ENCODE results near the gene SPATA3. TPM values are rescaled to one million over a fixed set of nuclear protein-coding genes. Genes with fewer than 3 reads are reported as not detected.

Gene SPATA3
- total RNA-seq, 2 experiments from 2014 or later: 1.1 to 1.3 TPM

GRCh38 chr2:231039294-231039664 lies 43.4 kb downstream of the SPATA3 start:
- ATAC-seq: no peak
- DNase-seq: no peak
- CTCF ChIA-PET: interaction anchor here (0.7 to 2.9 kb wide), 4 partner anchors 11 to 206 kb away, joined by 3 to 14 read pairs (median 4); partner anchors contain the start of gene PSMD1
- no peaks in the 10 kb centered on the region for H3K9me3 Mint-ChIP-seq (ENCODE audit: low read depth)
- H3K27ac Mint-ChIP-seq: no peak overlapping the region
- no peak overlapping the region for H3K4me3 Mint-ChIP-seq
- peaks cover 45% of the 10 kb centered on the region for H3K27me3 Mint-ChIP-seq
- intact Hi-C loops (cut with DNase I, micrococcal nuclease): no loop called here
- H3K4me1 Mint-ChIP-seq: no peaks in the 10 kb centered on the region
- H3K36me3 Mint-ChIP-seq (ENCODE audit: low read depth): no peaks in the 10 kb centered on the region
- POLR2A ChIA-PET: no interaction called here

DNA sequence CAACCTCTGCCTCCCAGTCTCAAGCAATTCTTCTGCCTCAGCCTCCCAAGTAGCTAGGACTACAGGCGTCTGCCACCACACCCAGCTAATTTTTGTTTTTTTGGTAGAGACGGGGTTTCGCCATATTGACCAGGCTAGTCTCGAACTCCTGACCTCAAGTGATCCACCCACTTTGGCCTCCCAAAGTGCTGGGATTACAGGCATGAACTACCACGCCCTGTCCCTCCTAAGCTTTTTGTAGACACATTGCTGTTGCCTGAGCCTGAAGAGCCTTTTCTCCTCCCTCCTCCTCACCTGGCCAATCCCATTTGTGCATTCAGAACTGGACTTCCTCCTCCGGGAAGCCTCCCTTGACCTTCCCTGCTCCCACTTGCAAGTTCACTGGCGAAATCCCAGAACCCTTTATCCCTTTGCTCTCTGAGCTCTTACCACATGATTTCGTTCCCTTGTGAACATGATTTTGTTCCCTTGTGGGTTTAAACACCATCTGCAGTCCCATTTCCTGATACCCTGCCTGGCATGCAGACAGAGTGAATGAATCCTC lies 44.0 kb downstream of the SPATA3 start:
- Mint-ChIP-seq H3K27me3 (peaks cover 45% of the 10 kb centered on the region), H3K4me1 (no peaks in the 10 kb centered on the region), H3K4me3 (no peak overlapping the region), H3K9me3 (ENCODE audit: low read depth) (no peaks in the 10 kb centered on the region), H3K27ac (no peak overlapping the region), H3K36me3 (ENCODE audit: low read depth) (no peaks in the 10 kb centered on the region)
- CTCF ChIA-PET: interaction anchor here (2.9 kb wide), 1 partner anchor 13 kb away, joined by 14 read pairs; no protein-coding TSS in a partner anchor
- ATAC-seq (no peak), DNase-seq (no peak)
- intact Hi-C loops (cut with DNase I, micrococcal nuclease): no loop called here
- POLR2A ChIA-PET: no interaction called here

GRCh38 chr2:231041061-231041689 lies 45.3 kb downstream of the SPATA3 start:
- intact Hi-C loops (cut with DNase I, micrococcal nuclease): no loop called here
- H3K27me3 Mint-ChIP-seq: peaks cover 40% of the 10 kb centered on the region
- H3K27ac Mint-ChIP-seq: no peak overlapping the region
- no peak overlapping the region for H3K4me3 Mint-ChIP-seq
- H3K4me1 Mint-ChIP-seq: no peaks in the 10 kb centered on the region
- ChIA-PET CTCF (interaction anchor here (2.9 kb wide), 1 partner anchor 12 kb away, joined by 14 read pairs; no protein-coding TSS in a partner anchor), POLR2A (no interaction called here)
- ATAC-seq (no peak), DNase-seq (no peak)
- no peaks in the 10 kb centered on the region for H3K9me3 Mint-ChIP-seq (ENCODE audit: low read depth)
- H3K36me3 Mint-ChIP-seq (ENCODE audit: low read depth): no peaks in the 10 kb centered on the region

GRCh38 chr2:231043796-231044195 lies 47.9 kb downstream of the SPATA3 start:
- no peak overlapping the region for H3K27ac Mint-ChIP-seq
- no peaks in the 10 kb centered on the region for H3K4me1 Mint-ChIP-seq
- H3K9me3 Mint-ChIP-seq (ENCODE audit: low read depth): no peaks in the 10 kb centered on the region
- POLR2A ChIA-PET: no interaction called here
- intact Hi-C loops (cut with DNase I, micrococcal nuclease): no loop called here
- peaks cover 24% of the 10 kb centered on the region for H3K27me3 Mint-ChIP-seq
- no peak for DNase-seq
- H3K36me3 Mint-ChIP-seq (ENCODE audit: low read depth): no peaks in the 10 kb centered on the region
- ATAC-seq: no peak
- CTCF ChIA-PET: interaction anchor here (1.5 kb wide), 1 partner anchor 9 kb away, joined by 5 read pairs; no protein-coding TSS in a partner anchor
- no peak overlapping the region for H3K4me3 Mint-ChIP-seq

GRCh38 chr2:231046916-231047273 lies 51.0 kb downstream of the SPATA3 start:
- CTCF ChIA-PET: no interaction called here
- POLR2A ChIA-PET: no interaction called here

GRCh38 chr2:231047274-231047922 lies 51.5 kb downstream of the SPATA3 start:
- Mint-ChIP-seq H3K4me1 (peaks cover 4% of the 10 kb centered on the region), H3K4me3 (no peak overlapping the region), H3K27ac (no peak overlapping the region), H3K27me3 (peaks cover 3% of the 10 kb centered on the region), H3K36me3 (ENCODE audit: low read depth) (no peaks in the 10 kb centered on the region), H3K9me3 (ENCODE audit: low read depth) (no peaks in the 10 kb centered on the region)
- intact Hi-C loops (cut with DNase I, micrococcal nuclease): no loop called here
- ChIA-PET POLR2A (no interaction called here), CTCF (interaction anchor here (0.9 to 1.3 kb wide), 3 partner anchors 10 to 217 kb away, joined by 3 read pairs; no protein-coding TSS in a partner anchor)
- no peak for DNase-seq
- no peak for ATAC-seq

More at GRCh38 chr2:231046916-231047273, 51.0 kb downstream of the SPATA3 start:
- Mint-ChIP-seq H3K9me3 (ENCODE audit: low read depth) (no peaks in the 10 kb centered on the region), H3K27ac (no peak overlapping the region), H3K4me1 (no peaks in the 10 kb centered on the region), H3K27me3 (peaks cover 3% of the 10 kb centered on the region), H3K36me3 (ENCODE audit: low read depth) (no peaks in the 10 kb centered on the region), H3K4me3 (no peak overlapping the region)
- intact Hi-C loops (cut with DNase I, micrococcal nuclease): no loop called here
- ATAC-seq: no peak
- DNase-seq: no peak

DNA sequence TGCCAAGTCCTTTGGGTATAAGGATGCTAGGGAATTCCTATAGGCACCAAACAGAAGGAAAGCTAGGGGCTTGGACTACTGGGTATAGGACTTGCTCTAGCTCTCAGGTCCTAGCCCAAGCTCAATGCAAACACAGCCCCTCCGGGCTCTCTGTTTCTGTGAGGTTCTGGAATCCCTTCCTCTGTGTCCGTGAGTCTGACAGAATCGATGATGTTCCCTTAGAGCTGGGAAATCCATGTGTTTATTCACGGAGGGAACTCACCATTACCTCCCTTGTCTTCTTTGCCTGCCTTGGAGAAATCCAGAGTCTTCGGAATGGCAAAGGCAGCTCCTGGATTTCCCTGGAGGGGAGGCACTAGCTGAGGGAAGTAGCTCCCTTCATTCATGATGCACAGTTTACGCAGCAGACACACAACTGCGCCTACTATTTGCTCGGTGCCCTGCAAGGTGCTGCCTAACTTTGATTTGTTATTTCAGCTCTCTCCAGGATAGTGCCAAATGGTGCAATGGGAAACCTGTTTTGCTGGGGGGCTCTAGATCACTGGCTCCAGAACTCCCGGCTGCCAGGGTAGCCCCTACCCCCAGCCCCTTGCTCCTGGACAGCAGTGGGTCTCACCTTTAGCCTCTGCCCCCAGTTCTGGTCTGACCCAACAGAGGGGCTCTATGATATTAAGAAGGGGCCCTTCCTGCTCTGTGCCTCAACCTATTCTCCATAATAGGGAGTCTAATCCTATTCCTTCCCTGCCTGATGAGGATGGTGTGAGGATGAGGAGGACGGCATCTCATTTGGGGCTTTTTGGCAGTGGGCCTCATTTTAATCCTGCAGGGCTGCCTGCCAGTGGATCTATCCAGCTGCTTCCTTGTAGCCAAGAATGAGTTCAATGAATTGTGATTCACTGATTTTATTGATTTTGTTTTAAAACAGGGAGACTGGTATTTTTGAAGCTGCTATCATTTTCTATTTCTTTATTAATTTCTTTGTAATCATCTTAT lies 52.3 kb downstream of the SPATA3 start:
- no peak for ATAC-seq
- CTCF ChIA-PET: interaction anchor here (0.6 to 1.3 kb wide), 5 partner anchors 9 to 218 kb away, joined by 3 to 4 read pairs (median 3); no protein-coding TSS in a partner anchor
- intact Hi-C loops (cut with DNase I, micrococcal nuclease): no loop called here

GRCh38 chr2:231049286-231050017 lies 53.5 kb downstream of the SPATA3 start:
- DNase-seq (no peak), ATAC-seq (no peak)
- Mint-ChIP-seq H3K27ac (no peak overlapping the region), H3K4me3 (no peak overlapping the region), H3K9me3 (ENCODE audit: low read depth) (no peaks in the 10 kb centered on the region), H3K27me3 (peaks cover 3% of the 10 kb centered on the region), H3K4me1 (peaks cover 18% of the 10 kb centered on the region), H3K36me3 (ENCODE audit: low read depth) (no peaks in the 10 kb centered on the region)
- ChIA-PET CTCF (interaction anchor here (0.6 to 1.6 kb wide), 5 partner anchors 11 to 200 kb away, joined by 3 to 4 read pairs (median 3); no protein-coding TSS in a partner anchor), POLR2A (no interaction called here)
- intact Hi-C loops (cut with DNase I, micrococcal nuclease): no loop called here

More for the DNA sequence above, 52.3 kb downstream of the SPATA3 start:
- H3K27ac Mint-ChIP-seq: no peak overlapping the region
- H3K36me3 Mint-ChIP-seq (ENCODE audit: low read depth): no peaks in the 10 kb centered on the region
- no peak overlapping the region for H3K4me3 Mint-ChIP-seq
- no peak for DNase-seq
- POLR2A ChIA-PET: no interaction called here
- H3K4me1 Mint-ChIP-seq: peaks cover 9% of the 10 kb centered on the region
- peaks cover 3% of the 10 kb centered on the region for H3K27me3 Mint-ChIP-seq
- H3K9me3 Mint-ChIP-seq (ENCODE audit: low read depth): no peaks in the 10 kb centered on the region

DNA sequence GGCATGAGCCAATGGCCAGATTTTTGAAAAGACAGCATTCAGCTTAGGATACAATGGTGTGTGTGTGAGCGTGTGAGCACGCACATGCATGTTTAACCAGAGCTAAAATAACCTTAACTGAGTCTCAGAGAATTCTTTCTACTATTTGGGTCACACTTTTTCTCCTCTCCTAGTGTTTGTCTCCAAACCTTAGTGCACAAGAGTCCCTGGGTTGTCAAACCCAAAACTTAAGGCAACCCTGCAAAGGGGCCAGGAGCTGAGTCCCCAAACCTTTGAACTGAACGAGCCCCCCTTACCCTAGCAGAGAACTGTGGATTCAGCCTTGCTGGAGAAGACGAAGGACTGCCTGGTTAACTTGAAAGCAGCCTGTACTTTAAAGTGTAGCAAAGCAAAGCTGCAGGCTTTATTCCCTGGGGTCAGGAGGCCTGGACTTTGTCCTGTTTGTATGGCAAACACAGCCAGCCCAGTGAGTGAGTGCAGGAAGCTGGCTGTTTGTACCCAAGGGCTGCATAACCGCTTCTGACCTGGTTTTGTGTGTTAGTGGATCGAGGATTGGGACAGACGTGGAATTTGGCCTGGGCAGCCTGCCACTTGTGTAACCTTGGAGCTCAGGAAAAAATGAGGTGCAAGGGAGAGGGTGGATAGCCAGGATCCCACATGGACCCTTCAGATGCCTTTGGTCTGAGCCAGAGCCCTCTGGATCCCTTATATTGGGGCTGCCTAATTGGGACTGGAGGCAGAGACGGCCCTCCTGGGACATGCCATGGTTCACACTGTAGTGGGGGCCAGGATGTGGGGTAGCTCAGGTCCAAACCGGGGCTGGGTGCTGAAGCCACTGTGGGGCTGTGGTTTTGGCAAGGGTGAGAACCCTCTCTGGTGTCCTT lies 54.3 kb downstream of the SPATA3 start:
- intact Hi-C loops (cut with DNase I, micrococcal nuclease): no loop called here
- H3K4me3 Mint-ChIP-seq: no peak overlapping the region
- peaks cover 18% of the 10 kb centered on the region for H3K4me1 Mint-ChIP-seq
- no peak for DNase-seq
- H3K27ac Mint-ChIP-seq: no peak overlapping the region
- no peak for ATAC-seq
- peaks cover 4% of the 10 kb centered on the region for H3K27me3 Mint-ChIP-seq
- no peaks in the 10 kb centered on the region for H3K9me3 Mint-ChIP-seq (ENCODE audit: low read depth)
- no peaks in the 10 kb centered on the region for H3K36me3 Mint-ChIP-seq (ENCODE audit: low read depth)
- ChIA-PET POLR2A (no interaction called here), CTCF (interaction anchor here (0.7 to 1.6 kb wide), 4 partner anchors 12 to 33 kb away, joined by 3 to 4 read pairs (median 3); no protein-coding TSS in a partner anchor)

DNA sequence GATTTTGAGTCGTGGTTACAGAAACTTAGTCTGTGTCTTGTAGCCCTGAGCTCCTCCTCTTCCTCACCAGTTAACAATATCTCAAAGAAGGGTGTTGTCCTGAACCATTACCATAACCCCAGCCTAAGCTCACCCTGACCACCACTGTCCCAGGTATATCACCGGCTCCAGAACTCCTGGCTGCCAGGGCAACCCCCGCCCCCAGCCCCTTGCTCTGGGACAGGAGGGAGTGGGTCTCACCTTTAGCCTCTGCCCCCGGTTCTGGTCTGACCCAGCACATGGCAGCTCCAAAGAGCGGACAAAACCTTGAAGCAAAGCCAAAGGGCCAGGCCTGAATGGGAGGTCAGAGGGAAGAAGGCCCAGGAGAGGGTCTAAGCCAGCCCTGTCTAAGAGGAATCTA lies 55.2 kb downstream of the SPATA3 start:
- DNase-seq: no peak
- H3K27ac Mint-ChIP-seq: no peak overlapping the region
- ChIA-PET POLR2A (interaction anchor here (0.6 kb wide), 1 partner anchor 184 kb away, joined by 4 read pairs; no protein-coding TSS in a partner anchor), CTCF (interaction anchor here (0.7 to 1.0 kb wide), 3 partner anchors 13 to 227 kb away, joined by 3 to 4 read pairs (median 3); no protein-coding TSS in a partner anchor)
- no peak overlapping the region for H3K4me3 Mint-ChIP-seq
- peaks cover 19% of the 10 kb centered on the region for H3K4me1 Mint-ChIP-seq
- H3K9me3 Mint-ChIP-seq (ENCODE audit: low read depth): no peaks in the 10 kb centered on the region
- peaks cover 4% of the 10 kb centered on the region for H3K27me3 Mint-ChIP-seq
- H3K36me3 Mint-ChIP-seq (ENCODE audit: low read depth): no peaks in the 10 kb centered on the region
- no peak for ATAC-seq
- intact Hi-C loops (cut with DNase I, micrococcal nuclease): no loop called here

Measured in activated CD4-positive, alpha-beta T cell treated with anti-CD3 and anti-CD28 coated beads for 36 hours (primary cell).